GM19395 (cell line): ENCODE results near the gene SULT2B1.
"Not testable (repeated sequence)": the region's sequence is repeated elsewhere in the genome, so short reads cannot be mapped to it uniquely, and the experiment has no call there.

Experiments
- ATAC-seq: cut with Tn5 transposase; IDR thresholded peaks from one replicate; pipeline ENCODE4 v1.9.1; 2021; ENCODE audit warnings: mild to moderate bottlenecking, moderate library complexity; ENCODE audit not compliant: unreplicated experiment

The SULT2B1 gene

DNA sequence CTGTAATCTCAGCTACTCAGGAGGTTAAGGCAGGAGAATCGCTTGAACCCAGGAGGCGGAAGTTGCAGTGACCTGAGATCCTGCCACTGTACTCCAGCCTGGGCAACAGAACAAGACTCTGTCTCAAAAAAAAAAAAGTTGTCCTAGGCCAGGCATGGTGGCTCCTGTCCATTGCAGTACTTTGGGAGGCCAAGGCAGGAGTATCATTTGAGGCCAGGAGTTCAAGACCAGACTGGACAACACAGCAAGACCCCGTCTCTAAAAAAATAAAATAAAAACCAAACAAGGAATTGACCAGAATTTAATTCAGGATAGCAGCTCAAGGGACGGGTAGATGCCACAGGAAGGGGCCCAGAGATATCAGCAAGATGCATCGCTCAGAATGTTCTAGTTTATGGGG lies 4.9 kb downstream of the SULT2B1 start:
- no peak for ATAC-seq

DNA sequence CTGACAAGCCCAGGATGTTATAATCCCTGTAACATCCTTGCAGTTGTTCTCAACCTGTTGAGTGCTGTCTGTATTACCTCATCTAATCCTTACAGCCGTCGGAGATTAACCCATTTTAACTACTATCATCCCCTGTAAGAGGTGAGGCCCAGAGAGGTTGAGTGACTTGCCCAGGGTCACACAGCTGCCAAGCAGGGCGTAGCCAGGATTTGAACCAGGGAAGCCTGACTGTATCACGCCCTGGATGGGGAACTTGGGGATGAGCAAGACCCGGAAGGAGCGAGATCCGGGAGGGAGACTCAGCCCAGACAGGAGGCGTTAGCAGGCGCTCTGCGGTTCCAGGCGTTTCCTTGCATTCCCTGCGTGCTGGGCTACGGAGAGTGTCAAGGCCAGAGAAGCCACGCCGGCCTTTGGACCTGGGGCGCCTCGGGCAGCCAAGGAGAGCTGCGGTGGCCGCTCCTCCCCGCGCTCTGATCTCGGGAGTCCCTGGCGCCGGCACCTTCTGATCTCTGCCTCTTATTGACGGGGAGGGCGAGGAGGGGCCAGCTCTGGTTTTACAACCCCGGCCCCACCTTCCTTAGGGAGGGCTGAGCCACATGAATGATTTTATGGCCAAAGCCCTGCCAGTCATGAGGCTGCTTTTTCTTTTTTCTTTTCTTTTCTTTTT lies 6.2 kb downstream of the SULT2B1 start:
- ATAC-seq, result no peak

DNA sequence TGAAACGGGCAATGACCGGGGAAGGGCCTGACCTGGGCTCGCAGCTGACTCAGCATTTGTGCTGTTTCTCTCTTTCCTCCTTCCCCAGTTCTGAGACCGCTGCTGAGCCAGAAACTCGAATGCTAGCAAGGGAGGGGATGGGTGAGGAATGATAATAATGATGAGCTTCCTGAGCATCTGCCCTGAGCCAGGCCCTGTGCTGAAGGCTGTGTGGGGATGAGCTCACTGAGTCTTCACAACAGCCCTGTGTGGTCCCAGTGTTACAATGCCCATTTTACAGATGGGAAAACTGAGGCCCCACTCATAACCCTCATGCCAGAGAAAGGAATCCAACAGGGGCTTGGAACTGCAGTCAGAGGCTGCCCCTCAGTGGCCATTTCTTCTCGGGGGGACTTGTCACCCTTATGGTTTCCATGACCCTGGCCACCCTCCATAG lies 8.1 kb downstream of the SULT2B1 start:
- no peak for ATAC-seq

DNA sequence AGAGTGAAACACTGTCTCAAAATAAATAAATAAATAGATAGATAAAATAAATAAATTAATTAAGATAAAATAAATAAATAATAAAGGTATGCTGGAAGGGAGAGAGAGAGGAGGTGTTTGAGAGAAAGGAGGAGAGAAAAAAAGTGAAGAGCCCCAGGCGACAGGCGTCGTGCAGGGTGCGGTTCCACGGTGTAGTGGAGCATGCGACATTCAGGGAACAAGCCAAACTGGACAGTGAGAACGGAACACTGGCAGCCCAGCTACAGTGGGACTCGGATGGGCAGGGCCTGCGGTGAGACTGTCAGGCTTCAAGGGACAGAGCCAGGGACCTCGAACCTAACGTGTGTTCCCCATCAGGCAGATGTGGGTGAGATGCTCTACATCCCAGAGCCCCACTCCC lies 9.4 kb downstream of the SULT2B1 start:
- no peak for ATAC-seq

DNA sequence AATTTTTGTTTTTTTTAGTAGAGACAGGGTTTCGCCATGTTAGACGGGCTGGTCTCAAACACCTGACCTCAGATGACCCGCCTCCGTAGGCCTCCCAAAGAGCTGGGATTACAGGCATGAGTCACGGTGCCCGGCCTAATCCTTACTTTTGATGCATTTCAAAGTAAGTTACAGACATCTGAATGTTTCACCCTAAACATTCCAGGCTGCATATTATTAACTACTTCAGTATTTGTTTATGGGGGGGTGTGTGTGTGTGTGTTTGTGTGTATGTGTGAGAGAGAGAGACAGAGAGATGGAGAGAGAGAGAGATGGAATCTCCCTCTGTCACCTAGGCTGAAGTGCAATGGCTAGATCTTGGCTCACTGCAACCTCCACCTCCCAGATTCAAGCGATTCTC lies 13.1 kb downstream of the SULT2B1 start:
- ATAC-seq, result no peak

DNA sequence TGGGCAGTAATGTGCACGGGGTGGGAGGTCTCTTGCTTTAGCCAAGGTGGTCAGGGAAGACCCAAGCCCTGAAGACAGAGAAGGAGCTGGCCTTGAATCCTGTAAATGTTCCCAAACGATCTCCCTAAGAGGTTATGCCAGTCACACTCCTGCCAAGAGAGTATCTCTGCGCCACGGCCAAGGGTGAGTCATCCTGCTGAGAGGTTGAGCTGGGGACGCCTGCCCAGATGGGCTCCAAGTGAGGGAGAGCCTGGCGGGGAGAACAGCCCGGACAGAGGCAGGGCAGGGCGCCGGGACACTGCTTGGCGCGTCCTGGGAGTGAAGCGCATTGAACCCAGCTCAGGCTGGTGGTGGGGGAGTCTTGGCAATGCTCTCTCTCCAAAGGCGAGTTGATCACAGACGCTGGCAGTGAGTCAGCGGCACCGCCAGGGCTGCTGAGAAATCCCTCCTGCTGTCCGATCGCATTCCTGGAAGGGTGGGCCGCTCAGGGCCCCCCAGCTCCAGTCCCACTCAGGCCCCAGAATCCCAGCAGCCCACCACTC lies 16.4 kb downstream of the SULT2B1 start:
- no peak for ATAC-seq

DNA sequence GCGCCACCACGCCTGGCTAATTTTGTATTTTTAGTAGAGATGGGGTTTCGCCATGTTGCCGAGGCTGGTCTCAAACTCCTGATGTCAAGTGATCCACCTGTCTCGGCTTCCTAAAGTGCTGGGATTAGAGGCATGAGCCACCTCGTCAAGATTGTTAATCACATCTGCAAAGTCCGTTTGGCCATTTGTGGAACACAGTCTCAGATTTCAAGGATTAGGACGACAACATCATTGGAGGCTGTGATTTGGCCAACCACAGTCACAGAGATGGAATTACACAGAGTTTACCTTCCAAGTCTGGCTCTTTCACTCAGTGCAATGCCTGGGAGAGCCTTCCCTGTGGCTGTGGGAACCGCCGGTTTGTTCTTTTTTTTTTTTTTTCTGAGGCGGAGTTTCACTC lies 17.8 kb downstream of the SULT2B1 start:
- no peak for ATAC-seq

DNA sequence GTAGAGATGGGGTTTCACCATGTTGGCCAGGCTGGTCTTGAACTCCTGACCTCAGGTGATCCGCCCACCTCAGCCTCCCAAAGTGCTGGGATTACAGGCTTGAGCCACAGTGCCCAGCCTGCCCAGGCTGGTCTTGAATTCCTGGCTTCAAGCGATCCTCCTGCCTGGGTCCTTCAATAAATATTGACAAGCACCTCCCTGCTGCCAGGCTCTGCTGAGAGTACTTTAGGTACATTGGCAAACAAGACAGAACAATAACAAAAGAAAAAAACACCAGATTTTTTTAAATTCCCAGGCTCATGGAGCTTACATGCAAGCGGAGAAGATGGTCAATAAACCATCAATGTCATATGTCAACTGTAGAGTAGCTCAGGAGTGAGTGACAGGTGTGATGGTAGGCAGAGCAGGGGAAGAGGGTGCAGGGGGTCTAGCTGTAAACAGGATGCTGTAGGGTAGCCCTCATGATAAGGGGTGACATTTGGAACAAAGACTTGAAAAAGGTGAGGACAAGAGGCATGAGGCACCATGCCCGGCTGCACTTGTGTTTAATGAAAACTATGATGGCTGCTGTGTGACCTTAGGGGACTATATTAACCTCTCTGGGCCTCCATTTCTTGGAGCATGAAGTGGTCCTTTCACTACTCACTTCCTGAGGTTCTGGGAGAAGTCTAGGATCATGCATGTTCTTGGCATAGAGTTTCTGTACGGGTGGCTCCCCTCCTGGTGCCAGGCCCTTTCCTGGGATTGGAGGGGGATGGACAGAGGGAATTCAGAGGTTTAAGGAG lies 19.6 kb downstream of the SULT2B1 start:
- no peak for ATAC-seq

DNA sequence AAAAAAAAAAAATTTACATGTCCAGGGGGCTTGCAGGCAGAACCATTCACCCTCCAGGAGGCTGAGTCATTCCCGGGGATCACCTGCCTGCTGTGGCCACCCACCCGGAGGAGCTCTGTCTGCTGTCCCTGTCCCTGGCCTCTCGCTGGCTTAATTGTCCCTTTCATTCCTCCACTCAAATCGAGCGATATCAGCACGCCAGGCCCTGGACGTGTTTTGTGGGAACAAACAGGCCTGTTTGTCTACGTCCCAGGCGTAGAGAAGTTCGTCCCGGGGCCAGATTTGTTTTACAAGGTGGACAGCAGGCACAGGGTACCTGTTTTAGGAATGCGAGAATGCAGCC lies 21.2 kb downstream of the SULT2B1 start:
- no peak for ATAC-seq

DNA sequence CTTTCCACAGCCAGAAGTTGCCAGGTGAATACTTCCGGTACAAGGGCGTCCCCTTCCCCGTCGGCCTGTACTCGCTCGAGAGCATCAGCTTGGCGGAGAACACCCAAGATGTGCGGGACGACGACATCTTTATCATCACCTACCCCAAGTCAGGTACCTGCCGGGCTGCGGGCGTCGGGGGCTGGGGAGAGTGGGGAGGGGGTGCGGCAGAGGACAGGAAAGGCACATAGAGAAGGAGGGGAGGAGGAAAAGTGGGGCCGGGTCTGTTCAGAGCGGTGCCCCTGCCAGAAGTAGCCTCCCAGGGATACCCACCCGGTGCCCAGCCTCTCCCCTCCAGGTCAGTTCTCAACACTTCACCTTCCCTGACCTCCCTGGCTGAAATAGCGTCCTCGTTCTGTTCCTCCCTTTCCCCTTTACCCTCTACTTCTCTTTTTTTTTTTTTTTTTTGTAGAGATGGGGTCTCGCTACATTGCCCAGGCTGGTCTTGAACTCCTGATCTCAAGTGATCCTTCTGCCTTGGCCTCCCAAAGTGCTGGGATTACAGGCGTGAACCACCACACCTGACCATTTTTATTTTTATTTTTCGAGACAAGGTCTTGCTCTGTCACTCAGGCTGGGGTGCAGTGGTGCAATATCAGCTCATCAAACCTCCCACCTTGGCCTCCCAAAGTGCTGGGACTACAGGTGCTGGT lies 24.1 kb downstream of the SULT2B1 start:
- ATAC-seq, result no peak

DNA sequence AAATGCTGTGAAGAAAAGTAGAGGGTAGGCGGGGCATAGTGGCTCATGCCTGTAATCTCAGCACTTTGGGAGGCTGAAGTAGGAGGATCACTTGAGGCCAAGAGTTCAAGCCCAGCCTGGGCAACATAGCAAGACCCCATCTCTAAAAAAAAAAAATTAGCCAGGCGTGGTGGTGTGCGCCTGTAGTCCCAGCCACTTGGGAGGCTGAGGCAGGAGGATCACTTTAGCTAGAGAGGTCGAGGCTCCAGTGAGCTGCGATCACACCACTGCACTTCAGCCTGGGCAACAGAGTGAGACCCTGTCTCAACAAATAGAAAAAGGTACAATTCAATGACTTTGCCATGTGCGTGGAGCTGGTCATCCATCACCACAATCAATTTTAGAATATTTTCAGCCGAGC lies 25.9 kb downstream of the SULT2B1 start:
- not testable (repeated sequence) for ATAC-seq

DNA sequence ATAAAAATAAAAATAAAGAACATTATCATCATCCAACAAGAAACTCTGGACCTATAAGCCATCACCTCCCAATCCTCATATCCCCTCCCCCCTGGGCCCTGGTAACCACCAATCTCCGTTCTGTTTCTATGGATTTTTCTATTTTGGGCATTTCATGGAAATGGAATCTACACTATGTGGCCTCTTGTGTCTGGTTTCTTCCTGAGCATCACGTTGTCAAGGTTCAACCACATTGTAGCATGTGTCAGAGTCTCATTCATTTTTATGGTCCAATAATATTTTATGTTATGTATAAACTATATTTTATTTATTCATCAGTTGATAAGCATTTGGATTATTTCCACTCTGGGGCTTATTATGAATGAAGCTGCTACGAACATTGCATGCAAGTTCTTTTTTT lies 26.9 kb downstream of the SULT2B1 start:
- no peak for ATAC-seq

DNA sequence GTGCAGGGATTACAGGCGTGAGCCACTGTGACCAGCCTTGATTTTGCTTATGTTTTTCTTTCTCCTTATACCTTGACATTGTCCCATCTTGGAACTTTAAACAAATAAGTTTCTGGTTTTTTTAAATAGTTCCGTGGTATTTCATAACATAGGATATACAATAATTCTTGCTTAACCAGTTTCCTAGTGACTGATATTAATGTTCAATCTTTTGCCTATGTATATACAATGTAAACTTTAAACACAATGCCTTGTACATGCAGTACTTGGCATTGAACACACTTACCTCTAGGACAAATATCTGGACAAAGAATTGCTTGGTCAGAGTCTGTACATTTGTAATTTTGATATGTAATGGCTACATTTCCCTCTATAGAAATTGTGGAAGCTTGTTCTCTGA lies 30.2 kb downstream of the SULT2B1 start:
- ATAC-seq, result no peak

DNA sequence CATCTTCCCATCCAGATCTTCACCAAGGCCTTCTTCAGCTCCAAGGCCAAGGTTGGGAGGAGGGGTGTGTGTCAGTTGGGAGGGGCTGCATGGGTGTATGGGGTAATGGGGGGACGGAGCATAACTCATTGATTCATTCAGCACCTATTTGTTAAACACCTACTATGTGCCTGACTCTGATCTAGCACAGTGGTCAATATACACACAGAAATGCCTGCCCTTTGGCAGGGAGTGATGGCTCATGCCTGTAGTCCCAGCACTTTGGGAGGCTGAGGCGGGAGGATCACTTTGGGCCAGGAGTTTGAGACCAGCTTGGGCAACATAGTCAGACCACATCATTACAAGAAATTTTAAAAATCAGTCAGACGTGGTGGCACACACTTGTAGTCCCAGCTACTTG lies 35.4 kb downstream of the SULT2B1 start:
- ATAC-seq, result no peak

DNA sequence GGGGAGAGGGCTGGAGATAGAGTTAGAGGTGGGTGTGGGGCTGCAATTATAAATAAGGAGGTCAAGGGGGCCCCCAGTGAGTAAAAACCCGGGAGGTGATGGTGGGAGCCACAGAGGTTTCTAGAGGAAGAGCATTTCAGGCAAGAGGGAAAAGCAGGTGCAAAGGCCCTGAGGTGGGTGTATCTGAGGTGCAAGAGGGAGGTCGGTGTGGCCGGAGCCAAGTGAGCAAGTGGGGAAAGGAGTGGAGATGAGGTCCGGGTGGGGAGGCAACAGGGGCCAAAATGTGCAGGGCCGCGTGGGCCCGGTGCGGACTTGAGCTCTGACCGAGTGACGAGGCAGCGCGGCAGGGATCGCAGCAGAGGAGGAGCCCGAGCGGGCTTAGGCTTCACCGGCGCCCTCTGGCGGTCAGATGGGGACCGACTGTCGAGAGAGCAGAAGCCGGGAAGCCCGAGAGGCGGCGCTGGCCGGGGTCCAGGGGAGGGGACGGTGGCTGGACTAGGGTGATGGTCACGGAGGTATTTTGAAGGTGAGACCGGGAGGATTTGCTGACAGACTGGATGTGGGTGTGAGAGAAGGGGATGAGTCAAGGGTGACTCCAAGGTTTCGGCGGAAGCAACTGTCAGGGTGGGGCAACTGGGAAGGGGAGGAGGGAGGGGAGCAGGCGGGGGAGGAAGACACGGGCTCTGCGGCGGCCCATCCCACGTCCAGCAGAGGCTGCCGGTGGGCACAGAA lies 36.9 kb downstream of the SULT2B1 start:
- no peak for ATAC-seq

DNA sequence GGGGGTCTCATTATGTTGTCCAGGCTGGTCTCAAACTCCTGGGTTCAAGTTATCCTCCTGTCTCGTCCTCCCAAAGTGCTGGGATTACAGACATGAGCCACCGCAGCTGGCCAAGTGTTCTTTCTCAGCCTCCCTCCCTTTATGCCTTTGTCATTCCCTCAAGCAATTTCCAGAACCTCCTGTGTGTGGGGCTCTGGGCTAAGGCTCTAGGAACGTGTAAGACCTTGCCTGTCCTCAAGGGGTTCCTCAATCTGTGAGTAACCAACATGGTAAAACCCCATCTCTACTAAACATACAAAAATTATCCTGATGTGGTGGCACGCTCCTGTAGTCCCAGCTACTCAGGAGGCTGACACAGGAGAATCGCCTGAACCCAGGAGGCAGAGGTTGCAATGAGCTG lies 39.0 kb downstream of the SULT2B1 start:
- no peak for ATAC-seq

DNA sequence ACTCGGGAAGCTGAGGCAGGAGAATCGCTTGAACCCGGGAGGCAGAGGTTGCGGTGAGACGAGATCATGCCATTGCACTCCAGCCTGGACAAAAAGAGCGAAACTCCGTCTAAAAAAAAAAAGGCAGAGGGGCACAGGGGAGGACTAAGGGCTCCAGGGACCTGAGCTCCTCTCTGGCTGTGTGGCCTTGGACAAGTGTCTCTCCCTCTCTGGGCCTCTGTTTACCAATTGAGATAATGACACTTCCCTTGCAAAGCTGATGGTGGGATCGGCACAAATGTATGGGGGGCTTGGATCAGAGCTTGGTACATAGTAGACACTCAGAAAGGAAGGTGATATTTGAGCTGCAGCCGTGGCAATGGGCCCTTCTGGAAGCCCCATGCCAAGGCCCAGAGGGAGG lies 43.2 kb downstream of the SULT2B1 start:
- no peak for ATAC-seq

DNA sequence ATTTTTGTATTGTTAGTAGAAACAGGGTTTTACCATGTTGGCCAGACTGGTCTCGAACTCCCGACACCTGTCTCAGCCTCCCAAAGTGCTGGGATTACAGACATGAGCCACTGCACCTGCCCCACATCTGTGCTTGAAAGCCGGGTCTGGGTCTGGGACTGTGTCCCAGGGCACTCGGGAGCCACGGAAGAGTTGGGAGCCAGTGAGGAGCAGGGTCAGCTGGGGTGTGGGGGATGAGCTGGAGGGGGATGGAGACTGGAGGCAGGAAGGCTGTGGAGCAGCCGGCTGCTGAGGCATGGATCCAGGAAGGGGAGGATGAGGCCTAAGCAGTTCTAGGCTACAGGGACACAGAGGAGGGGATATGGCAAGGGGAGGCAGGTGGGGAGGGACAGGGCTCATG lies 43.9 kb downstream of the SULT2B1 start:
- ATAC-seq, result no peak

DNA sequence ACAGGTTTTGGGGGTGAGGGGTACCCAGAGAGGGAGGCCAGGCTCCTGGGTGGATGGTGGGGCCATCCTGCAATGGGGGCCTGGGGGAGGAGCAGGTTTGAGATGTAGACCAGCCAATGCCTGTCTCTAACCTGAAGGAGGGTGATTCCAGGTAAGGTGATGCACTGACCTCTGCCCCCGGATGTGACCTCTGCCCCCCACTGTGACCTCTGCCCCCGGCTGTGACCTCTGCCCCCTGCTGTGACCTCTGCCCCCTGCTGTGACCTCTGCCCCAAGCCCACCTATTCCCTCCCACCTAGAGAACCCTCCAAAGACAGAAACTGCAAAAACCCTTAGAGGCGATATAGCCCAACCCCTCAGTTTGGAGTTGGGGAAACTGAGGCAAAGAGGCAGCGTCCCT lies 44.3 kb downstream of the SULT2B1 start:
- ATAC-seq, result no peak

DNA sequence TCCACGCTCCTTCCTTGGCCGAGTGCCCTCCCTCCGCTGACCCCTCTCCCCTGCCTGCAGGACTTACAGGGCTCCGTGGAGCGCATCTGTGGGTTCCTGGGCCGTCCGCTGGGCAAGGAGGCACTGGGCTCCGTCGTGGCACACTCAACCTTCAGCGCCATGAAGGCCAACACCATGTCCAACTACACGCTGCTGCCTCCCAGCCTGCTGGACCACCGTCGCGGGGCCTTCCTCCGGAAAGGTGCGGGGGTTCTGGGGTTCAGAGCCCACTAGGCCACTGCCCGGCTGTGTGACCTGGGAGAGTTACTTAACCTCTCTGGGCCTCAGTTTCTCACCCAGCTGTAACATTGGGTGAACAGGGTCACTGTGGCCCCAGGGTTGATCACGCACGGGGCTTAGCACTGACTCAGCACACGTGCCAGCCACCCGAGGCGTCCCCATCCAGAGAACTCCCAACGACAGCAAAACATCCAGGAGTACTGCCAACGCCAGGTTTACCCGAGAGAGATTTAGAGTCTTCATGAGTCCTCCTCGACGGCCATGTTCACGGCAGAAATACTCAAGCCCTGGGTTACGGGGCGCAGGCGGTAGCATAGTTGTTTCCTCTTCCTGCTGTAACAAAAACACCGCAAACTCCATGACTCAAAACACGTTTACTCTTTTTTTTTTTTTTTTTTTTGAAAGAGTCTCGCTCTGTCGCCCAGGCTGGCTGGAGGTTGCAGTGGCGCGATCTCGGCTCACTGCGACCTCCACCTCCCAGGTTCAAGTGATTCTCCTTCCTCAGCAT lies 44.9 kb downstream of the SULT2B1 start:
- no peak for ATAC-seq
